HCT116 (cell line): Measurements from ENCODE around the gene F11. TPM values are rescaled to one million over a fixed set of nuclear protein-coding genes. Genes with fewer than 3 reads are reported as not detected.

ENCODE experiments used
- ATAC-seq: fragments of 200-7000 bp; cut with Tn5 transposase; 2 replicates; pipeline ENCODE4 v1.9.1; 2020; ENCODE audit warnings: mild to moderate bottlenecking, moderate library complexity
- BruUV-seq: library from RNA; stranded (reverse); fragments of 400-500 nt; replicated peaks from 2 replicates; lab custom pipeline; 2021; lab: Mats Ljungman, UMichigan
- CTCF ChIA-PET: fragments of 300-600 bp; sonication (Branson Sonifier 250); formaldehyde crosslinking; loops from one replicate; lab custom pipeline; 2021; ENCODE audit warnings: antibody characterized with exemption; lab: Charles Lee
- POLR2A ChIA-PET: fragments of 300-600, 350-600 bp; sonication (Branson Sonifier 250); formaldehyde crosslinking; loops from one replicate; lab custom pipeline; 2021; ENCODE audit warnings: antibody characterized with exemption; lab: Charles Lee
- RAD21 ChIA-PET, 2 experiments: fragments of 300-600 bp; sonication (Branson Sonifier 250); formaldehyde crosslinking; loops; one replicate each; lab custom pipeline; 2023; ENCODE audit warnings: low total read pairs in 2 of 2; ENCODE audit not compliant: uncharacterized antibody in 2 of 2, unreplicated experiment in 2 of 2, low non-redundant PET in 1 of 2; lab: Charles Lee
- DNase-seq: peaks from one replicate; pipeline ENCODE4 v3.0.0-alpha.2; 2010; ENCODE audit warnings: low read depth, low spot score
- H2AFZ ChIP-seq: fragments of 200-600 bp; shearing (Covaris generic), sonication (generic); 2 replicates; pipeline ENCODE4 v1.6.1; 2017; ENCODE audit warnings: low read depth, mixed run types, mixed read lengths, antibody characterized with exemption, low read length; ENCODE audit not compliant: poor library complexity, severe bottlenecking
- H3K27ac ChIP-seq: 2 replicates; pipeline ENCODE4 v1.5.1; 2012; ENCODE audit warnings: low read depth, low read length
- H3K27me3 ChIP-seq: fragments of 200-600 bp; sonication (generic); 2 replicates; pipeline ENCODE4 v1.6.1; 2016; ENCODE audit warnings: mixed run types, low read length, mixed read lengths; ENCODE audit not compliant: insufficient read depth
- H3K36me3 ChIP-seq, 2 experiments: fragments of 200-500 bp in 1 of 2; fragments of 200-600 bp in 1 of 2; sonication (Bioruptor generic) in 1 of 2; sonication (generic) in 1 of 2; 2 replicates each; pipeline versions ENCODE4 v1.5.1 to v1.6.1; 2014 to 2016; ENCODE audit warnings: low read length in 2 of 2, inconsistent platforms in 1 of 2, mixed read lengths in 1 of 2, mixed run types in 1 of 2; ENCODE audit not compliant: insufficient read depth in 2 of 2, control insufficient read depth in 1 of 2
- H3K4me1 ChIP-seq, 2 experiments: fragments of 200-600 bp in 1 of 2; sonication (generic) in 1 of 2; 2 replicates each; pipeline versions ENCODE4 v1.5.1 to v1.6.1; 2012 to 2017; ENCODE audit warnings: low read length in 2 of 2, inconsistent platforms in 1 of 2, mild to moderate bottlenecking in 1 of 2, mixed read lengths in 1 of 2, mixed run types in 1 of 2, moderate library complexity in 1 of 2; ENCODE audit not compliant: insufficient read depth in 2 of 2, control insufficient read depth in 1 of 2
- H3K4me2 ChIP-seq: fragments of 200-600 bp; sonication (generic); 2 replicates; pipeline ENCODE4 v1.6.1; 2017; ENCODE audit warnings: mixed run types, low read length, mixed read lengths
- H3K4me3 ChIP-seq, 2 experiments: fragments of 200-600 bp in 1 of 2; sonication (generic) in 1 of 2; replicated peaks in 1 of 2; 2 replicates each; pipeline ENCODE4 v1.5.1; 2011 to 2016; ENCODE audit warnings: low read length in 2 of 2, control low read depth in 1 of 2, low read depth in 1 of 2, mild to moderate bottlenecking in 1 of 2, mixed read lengths in 1 of 2, mixed run types in 1 of 2
- H3K79me2 ChIP-seq: fragments of 200-600 bp; sonication (generic); 2 replicates; pipeline ENCODE4 v1.6.1; 2017; ENCODE audit warnings: mild to moderate bottlenecking, mixed run types, low read length, moderate library complexity, mixed read lengths; ENCODE audit not compliant: insufficient read depth
- H3K9ac ChIP-seq: fragments of 200-600 bp; sonication (generic); 2 replicates; pipeline ENCODE4 v1.6.1; 2016; ENCODE audit warnings: low read length, mixed read lengths
- H3K9me2 ChIP-seq: fragments of 200-600 bp; sonication (generic), shearing (Covaris generic); 2 replicates; pipeline ENCODE4 v1.6.1; 2017; ENCODE audit warnings: mixed run types, mild to moderate bottlenecking, moderate library complexity; ENCODE audit not compliant: insufficient read depth
- H3K9me3 ChIP-seq, 2 experiments: fragments of 200-500 bp in 1 of 2; fragments of 200-600 bp in 1 of 2; sonication (Bioruptor generic) in 1 of 2; sonication (generic) in 1 of 2; 2 replicates each; pipeline ENCODE4 v1.6.1; 2014 to 2017; ENCODE audit warnings: low read length in 2 of 2, mixed read lengths in 2 of 2, inconsistent platforms in 1 of 2, low read depth in 1 of 2, mild to moderate bottlenecking in 1 of 2, mixed run types in 1 of 2, moderate library complexity in 1 of 2; ENCODE audit not compliant: control insufficient read depth in 1 of 2, insufficient read depth in 1 of 2
- H4K20me1 ChIP-seq: fragments of 200-600 bp; sonication (generic), shearing (Covaris generic); 2 replicates; pipeline ENCODE4 v1.6.1; 2017; ENCODE audit warnings: mixed run types, mild to moderate bottlenecking, moderate library complexity; ENCODE audit not compliant: insufficient read depth
- CEBPB ChIP-seq: IDR thresholded peaks from 2 replicates; pipeline ENCODE4 v1.6.1; 2012; ENCODE audit warnings: low read depth
- EGR1 ChIP-seq: IDR thresholded peaks from 2 replicates; pipeline ENCODE4 v1.6.1; 2012; ENCODE audit warnings: low read depth
- EZH2phosphoT487 ChIP-seq: fragments of 200-600 bp; IDR thresholded peaks from 2 replicates; pipeline ENCODE4 v1.6.1; 2018; ENCODE audit warnings: antibody characterized with exemption, borderline replicate concordance
- FOSL1 ChIP-seq: IDR thresholded peaks from 2 replicates; pipeline ENCODE4 v1.6.1; 2012; ENCODE audit warnings: low read depth
- POLR2A ChIP-seq: IDR thresholded peaks from 2 replicates; pipeline ENCODE4 v1.7.0; 2011; ENCODE audit warnings: borderline replicate concordance; ENCODE audit not compliant: insufficient read depth, insufficient read length; ENCODE audit errors: extremely low read depth
- POLR2AphosphoS5 ChIP-seq: IDR thresholded peaks from 2 replicates; pipeline ENCODE4 v1.6.1; 2011; ENCODE audit warnings: mild to moderate bottlenecking, low read depth, low read length, moderate library complexity
- TCF7L2 ChIP-seq: IDR thresholded peaks from 2 replicates; pipeline ENCODE4 v1.7.0; 2011; ENCODE audit warnings: borderline replicate concordance, inconsistent platforms; ENCODE audit not compliant: insufficient read depth, insufficient read length; ENCODE audit errors: extremely low read depth
- YY1 ChIP-seq: IDR thresholded peaks from 2 replicates; pipeline ENCODE4 v1.6.1; 2011; ENCODE audit warnings: low read length, low read depth, moderate library complexity, mild to moderate bottlenecking; ENCODE audit not compliant: insufficient replicate concordance; ENCODE audit errors: extremely low read depth
- ZFX ChIP-seq: fragments of 450-650 bp; IDR thresholded peaks from 2 replicates; pipeline ENCODE4 v1.6.1; 2017
- intact Hi-C: fragments of 100-400 bp; cut with micrococcal nuclease; formaldehyde crosslinking; loops from 2 replicates; pipeline ENCODE4 v1.10.0; 2022
- total RNA-seq: library from RNA; stranded (reverse); gene quantifications from one replicate; pipeline ENCODE4 v1.2.1, GENCODE V29; 2021; ENCODE audit not compliant: unreplicated experiment
- TF ChIP-seq, protein P1 (sequence below): IDR thresholded peaks from 2 replicates; pipeline ENCODE4 v1.6.1; 2012
- TF ChIP-seq, protein P2 (sequence below): IDR thresholded peaks from 2 replicates; pipeline ENCODE4 v1.6.1; 2012; ENCODE audit warnings: low read depth
- TF ChIP-seq, protein P3 (sequence below): IDR thresholded peaks from 2 replicates; pipeline ENCODE4 v1.6.1; 2011; ENCODE audit warnings: mild to moderate bottlenecking, low read length, moderate library complexity; ENCODE audit not compliant: insufficient replicate concordance; ENCODE audit errors: extremely low read depth
- TF ChIP-seq, protein P4 (sequence below): IDR thresholded peaks from 2 replicates; pipeline ENCODE4 v1.6.1; 2012

Gene F11
- total RNA-seq, 1 experiment from 2014 or later = not detected

GRCh38 chr4:186227744-186228513 is 38.1 kb upstream of the F11 start:
- BruUV-seq = no TSS peak
- Histone ChIP-seq H3K36me3 (no peaks in the 10 kb centered on the region), H4K20me1 (no peaks in the 10 kb centered on the region), H3K9ac (no peak overlapping the region), H3K9me3 (peaks cover 0 to 4% of the 10 kb centered on the region in 2 experiments; a peak in 1 of 4 replicates), H3K27me3 (no peaks in the 10 kb centered on the region), H3K9me2 (peaks cover 4% of the 10 kb centered on the region; the same call in 1 of the 2 replicates), H3K4me2 (no peak overlapping the region), H2AFZ (peak overlapping the region; percentile 42), H3K4me1 (no peaks in the 10 kb centered on the region), H3K27ac (no peak overlapping the region), H3K4me3 (no peak overlapping the region), H3K79me2 (no peaks in the 10 kb centered on the region)
- intact Hi-C loops = no loop called here
- ChIA-PET CTCF (no interaction called here), RAD21 (no interaction called here), POLR2A (no interaction called here)
- ATAC-seq (no peak), DNase-seq (no peak)
- TF ChIP-seq, protein P1, sequence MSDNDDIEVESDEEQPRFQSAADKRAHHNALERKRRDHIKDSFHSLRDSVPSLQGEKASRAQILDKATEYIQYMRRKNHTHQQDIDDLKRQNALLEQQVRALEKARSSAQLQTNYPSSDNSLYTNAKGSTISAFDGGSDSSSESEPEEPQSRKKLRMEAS = no peak
- TF ChIP-seq EZH2phosphoT487 (no peak), POLR2A (no peak), POLR2AphosphoS5 (no peak), EGR1 (no peak), ZFX (no peak), CEBPB (no peak), TCF7L2 (no peak), YY1 (no peak), FOSL1 (no peak)
- TF ChIP-seq, protein P2, sequence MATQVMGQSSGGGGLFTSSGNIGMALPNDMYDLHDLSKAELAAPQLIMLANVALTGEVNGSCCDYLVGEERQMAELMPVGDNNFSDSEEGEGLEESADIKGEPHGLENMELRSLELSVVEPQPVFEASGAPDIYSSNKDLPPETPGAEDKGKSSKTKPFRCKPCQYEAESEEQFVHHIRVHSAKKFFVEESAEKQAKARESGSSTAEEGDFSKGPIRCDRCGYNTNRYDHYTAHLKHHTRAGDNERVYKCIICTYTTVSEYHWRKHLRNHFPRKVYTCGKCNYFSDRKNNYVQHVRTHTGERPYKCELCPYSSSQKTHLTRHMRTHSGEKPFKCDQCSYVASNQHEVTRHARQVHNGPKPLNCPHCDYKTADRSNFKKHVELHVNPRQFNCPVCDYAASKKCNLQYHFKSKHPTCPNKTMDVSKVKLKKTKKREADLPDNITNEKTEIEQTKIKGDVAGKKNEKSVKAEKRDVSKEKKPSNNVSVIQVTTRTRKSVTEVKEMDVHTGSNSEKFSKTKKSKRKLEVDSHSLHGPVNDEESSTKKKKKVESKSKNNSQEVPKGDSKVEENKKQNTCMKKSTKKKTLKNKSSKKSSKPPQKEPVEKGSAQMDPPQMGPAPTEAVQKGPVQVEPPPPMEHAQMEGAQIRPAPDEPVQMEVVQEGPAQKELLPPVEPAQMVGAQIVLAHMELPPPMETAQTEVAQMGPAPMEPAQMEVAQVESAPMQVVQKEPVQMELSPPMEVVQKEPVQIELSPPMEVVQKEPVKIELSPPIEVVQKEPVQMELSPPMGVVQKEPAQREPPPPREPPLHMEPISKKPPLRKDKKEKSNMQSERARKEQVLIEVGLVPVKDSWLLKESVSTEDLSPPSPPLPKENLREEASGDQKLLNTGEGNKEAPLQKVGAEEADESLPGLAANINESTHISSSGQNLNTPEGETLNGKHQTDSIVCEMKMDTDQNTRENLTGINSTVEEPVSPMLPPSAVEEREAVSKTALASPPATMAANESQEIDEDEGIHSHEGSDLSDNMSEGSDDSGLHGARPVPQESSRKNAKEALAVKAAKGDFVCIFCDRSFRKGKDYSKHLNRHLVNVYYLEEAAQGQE = no peak
- TF ChIP-seq, protein P3, sequence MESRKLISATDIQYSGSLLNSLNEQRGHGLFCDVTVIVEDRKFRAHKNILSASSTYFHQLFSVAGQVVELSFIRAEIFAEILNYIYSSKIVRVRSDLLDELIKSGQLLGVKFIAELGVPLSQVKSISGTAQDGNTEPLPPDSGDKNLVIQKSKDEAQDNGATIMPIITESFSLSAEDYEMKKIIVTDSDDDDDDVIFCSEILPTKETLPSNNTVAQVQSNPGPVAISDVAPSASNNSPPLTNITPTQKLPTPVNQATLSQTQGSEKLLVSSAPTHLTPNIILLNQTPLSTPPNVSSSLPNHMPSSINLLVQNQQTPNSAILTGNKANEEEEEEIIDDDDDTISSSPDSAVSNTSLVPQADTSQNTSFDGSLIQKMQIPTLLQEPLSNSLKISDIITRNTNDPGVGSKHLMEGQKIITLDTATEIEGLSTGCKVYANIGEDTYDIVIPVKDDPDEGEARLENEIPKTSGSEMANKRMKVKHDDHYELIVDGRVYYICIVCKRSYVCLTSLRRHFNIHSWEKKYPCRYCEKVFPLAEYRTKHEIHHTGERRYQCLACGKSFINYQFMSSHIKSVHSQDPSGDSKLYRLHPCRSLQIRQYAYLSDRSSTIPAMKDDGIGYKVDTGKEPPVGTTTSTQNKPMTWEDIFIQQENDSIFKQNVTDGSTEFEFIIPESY = no peak
- TF ChIP-seq, protein P4, sequence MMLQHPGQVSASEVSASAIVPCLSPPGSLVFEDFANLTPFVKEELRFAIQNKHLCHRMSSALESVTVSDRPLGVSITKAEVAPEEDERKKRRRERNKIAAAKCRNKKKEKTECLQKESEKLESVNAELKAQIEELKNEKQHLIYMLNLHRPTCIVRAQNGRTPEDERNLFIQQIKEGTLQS = no peak
